GM23338 (cell line): ENCODE results near the gene IGSF6. TPM values are rescaled to one million over a fixed set of nuclear protein-coding genes. Genes with fewer than 3 reads are reported as not detected.

Experiments used
- ATAC-seq: fragments of 200-7000 bp; cut with Tn5 transposase; 3 replicates; pipeline ENCODE4 v1.9.1; 2020
- DNase-seq: peaks from one replicate; pipeline ENCODE4 v3.0.0-alpha.2; 2015; ENCODE audit warnings: low spot score
- H2AFZ ChIP-seq: fragments of 200-600 bp; sonication (generic); 2 replicates; pipeline ENCODE4 v1.8.0; 2016; ENCODE audit warnings: antibody characterized with exemption, mild to moderate bottlenecking, moderate library complexity
- H3F3A ChIP-seq: fragments of 200-600 bp; sonication (generic); replicated peaks from 2 replicates; pipeline ENCODE4 v1.8.0; 2017; ENCODE audit warnings: antibody characterized with exemption, mixed run types, low read depth
- H3K27ac ChIP-seq: fragments of 200-600 bp; sonication (generic); 2 replicates; pipeline ENCODE4 v1.6.1; 2016; ENCODE audit warnings: low read depth
- H3K27me3 ChIP-seq: fragments of 200-600 bp; sonication (generic); 2 replicates; pipeline ENCODE4 v1.8.0; 2016; ENCODE audit warnings: mild to moderate bottlenecking, mixed run types, moderate library complexity; ENCODE audit not compliant: insufficient read depth
- H3K36me3 ChIP-seq: fragments of 200-600 bp; sonication (generic); 2 replicates; pipeline ENCODE4 v1.8.0; 2016; ENCODE audit warnings: mild to moderate bottlenecking; ENCODE audit not compliant: insufficient read depth
- H3K4me1 ChIP-seq: fragments of 200-600 bp; sonication (generic); 2 replicates; pipeline ENCODE4 v1.8.0; 2016; ENCODE audit warnings: mild to moderate bottlenecking, moderate library complexity; ENCODE audit not compliant: insufficient read depth
- H3K4me2 ChIP-seq: fragments of 200-600 bp; sonication (generic); 2 replicates; pipeline ENCODE4 v1.7.1; 2017; ENCODE audit warnings: mixed run types
- H3K4me3 ChIP-seq: fragments of 200-600 bp; sonication (generic); 2 replicates; pipeline ENCODE4 v1.6.1; 2016; ENCODE audit warnings: mixed run types
- H3K79me2 ChIP-seq: fragments of 200-600 bp; sonication (generic); replicated peaks from 2 replicates; pipeline ENCODE4 v1.8.0; 2017; ENCODE audit warnings: mild to moderate bottlenecking; ENCODE audit not compliant: insufficient read depth
- H3K9me2 ChIP-seq: fragments of 200-600 bp; sonication (generic); 2 replicates; pipeline ENCODE4 v1.8.0; 2017; ENCODE audit not compliant: insufficient read depth
- H4K20me1 ChIP-seq: fragments of 200-600 bp; sonication (generic); replicated peaks from 2 replicates; pipeline ENCODE4 v1.8.0; 2017; ENCODE audit warnings: mild to moderate bottlenecking; ENCODE audit not compliant: insufficient read depth
- H3K27ac Mint-ChIP-seq: 2 replicates; pipeline ENCODE4 v1.8.0; 2020; ENCODE audit warnings: inconsistent platforms, mild to moderate bottlenecking, moderate library complexity, mixed read lengths
- H3K27me3 Mint-ChIP-seq: 3 replicates; pipeline ENCODE4 v1.8.0; 2022; ENCODE audit warnings: low read depth, mild to moderate bottlenecking, moderate library complexity, mixed read lengths, inconsistent platforms; ENCODE audit not compliant: insufficient read depth, poor library complexity
- H3K36me3 Mint-ChIP-seq: 3 replicates; pipeline ENCODE4 v1.8.0; 2021; ENCODE audit warnings: low read depth, mild to moderate bottlenecking, inconsistent platforms, moderate library complexity, mixed read lengths
- H3K4me1 Mint-ChIP-seq: 3 replicates; pipeline ENCODE4 v1.8.0; 2020; ENCODE audit warnings: mild to moderate bottlenecking, inconsistent platforms, mixed read lengths
- H3K4me3 Mint-ChIP-seq: 3 replicates; pipeline ENCODE4 v1.8.0; 2021; ENCODE audit warnings: moderate library complexity, mild to moderate bottlenecking, inconsistent platforms, mixed read lengths
- H3K9me3 Mint-ChIP-seq: 3 replicates; pipeline ENCODE4 v1.8.0; 2020; ENCODE audit warnings: moderate library complexity, mild to moderate bottlenecking, inconsistent platforms, mixed read lengths
- CREB1 ChIP-seq: fragments of 250-450 bp; sonication (Bioruptor Pico); IDR thresholded peaks from 2 replicates; pipeline ENCODE4 v1.5.0; 2020; ENCODE audit warnings: low read depth, mild to moderate bottlenecking, moderate library complexity
- EZH2 ChIP-seq: fragments of 200-600 bp; sonication (generic); IDR thresholded peaks from one replicate; pipeline ENCODE4 v1.8.0; 2017; ENCODE audit warnings: antibody characterized with exemption, mild to moderate bottlenecking, low read depth; ENCODE audit not compliant: unreplicated experiment
- JUNB ChIP-seq: IDR thresholded peaks from one replicate; pipeline ENCODE4 v1.6.1; 2016; ENCODE audit warnings: antibody characterized with exemption; ENCODE audit not compliant: unreplicated experiment
- NANOG ChIP-seq: IDR thresholded peaks from 2 replicates; pipeline ENCODE4 v1.6.1; 2016; ENCODE audit warnings: antibody characterized with exemption, borderline replicate concordance
- POLR2AphosphoS5 ChIP-seq: IDR thresholded peaks from 2 replicates; pipeline ENCODE4 v1.6.1; 2016; ENCODE audit warnings: antibody characterized with exemption, low read depth
- STAT1 ChIP-seq: IDR thresholded peaks from one replicate; pipeline ENCODE4 v1.6.1; 2016; ENCODE audit warnings: antibody characterized with exemption; ENCODE audit not compliant: unreplicated experiment
- ZNF114 ChIP-seq: fragments of 250-450 bp; sonication (Bioruptor Pico); IDR thresholded peaks from 2 replicates; pipeline ENCODE4 v1.5.0; 2020; ENCODE audit warnings: mild to moderate bottlenecking, moderate library complexity
- ZNF331 ChIP-seq: fragments of 250-450 bp; sonication (Bioruptor Pico); IDR thresholded peaks from 2 replicates; pipeline ENCODE4 v1.5.0; 2020; ENCODE audit warnings: low read depth, mild to moderate bottlenecking, moderate library complexity
- polyA plus RNA-seq: library from polyadenylated mRNA; unstranded; fragments of >200 nt; fragmentation: Nextera tagmentation; extraction: Ambion mirVana; gene quantifications from 2 replicates; pipeline ENCODE4 v1.2.1, GENCODE V29; 2016
- total RNA-seq: library from RNA; depleted of rRNA; stranded (reverse); fragments of >200 nt; shearing (Covaris generic); gene quantifications from 2 replicates; pipeline ENCODE4 v1.2.3, GENCODE V29; 2014
- TF ChIP-seq, protein P1 (sequence below): IDR thresholded peaks from one replicate; pipeline ENCODE4 v1.6.1; 2018; ENCODE audit warnings: antibody characterized with exemption; ENCODE audit not compliant: unreplicated experiment
- TF ChIP-seq, protein P2 (sequence below), 2 experiments: fragments of 200-600 bp in 1 of 2; sonication (generic) in 1 of 2; conservative IDR thresholded peaks; 2 replicates each; pipeline versions ENCODE4 v1.5.1 to v1.6.1; 2016 to 2017; ENCODE audit warnings: antibody characterized with exemption in 2 of 2, low read depth in 2 of 2, mild to moderate bottlenecking in 2 of 2, moderate library complexity in 1 of 2

IGSF6 gene
- total and polyA plus RNA-seq, 2 experiments from 2014 or later = 0.19 TPM; not detected in 1

DNA sequence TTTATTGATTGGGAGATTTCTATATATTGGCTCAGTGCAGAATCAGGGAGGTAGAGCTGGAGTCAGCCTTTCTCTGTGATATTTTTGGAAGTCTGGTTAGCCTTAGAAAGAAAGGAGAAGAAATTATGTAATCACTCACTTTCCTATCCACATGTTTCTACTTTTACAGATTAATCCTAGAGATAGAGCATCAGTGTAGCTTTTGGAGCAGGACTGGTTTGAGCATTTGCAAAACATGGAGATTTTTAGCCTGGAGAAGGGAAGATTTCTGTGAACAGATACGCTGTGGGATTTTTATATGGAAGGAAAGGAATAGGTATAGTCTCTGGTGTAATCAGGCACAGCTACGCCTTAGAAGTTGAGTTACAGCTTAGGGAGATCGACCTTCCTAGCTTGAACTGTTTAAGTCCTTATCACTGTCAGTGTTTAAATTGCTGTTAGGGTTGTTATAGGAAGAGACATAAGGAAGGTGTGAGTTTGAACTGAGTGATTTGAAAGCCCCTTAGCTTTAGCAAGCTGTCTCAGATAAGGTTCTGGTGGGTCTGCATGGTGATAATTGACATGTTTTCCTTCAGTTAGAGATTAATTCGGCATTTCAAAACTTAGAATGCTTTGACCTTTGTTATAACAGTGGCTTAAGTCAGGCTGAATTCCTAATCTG is 32.5 kb downstream of the IGSF6 start (continued):
- TF ChIP-seq ZNF114 (CRISPR knock-in tag) (no peak), EZH2 (no peak), NANOG (no peak), JUNB (no peak), CREB1 (CRISPR knock-in tag) (no peak), POLR2AphosphoS5 (no peak)
- TF ChIP-seq, protein P1, sequence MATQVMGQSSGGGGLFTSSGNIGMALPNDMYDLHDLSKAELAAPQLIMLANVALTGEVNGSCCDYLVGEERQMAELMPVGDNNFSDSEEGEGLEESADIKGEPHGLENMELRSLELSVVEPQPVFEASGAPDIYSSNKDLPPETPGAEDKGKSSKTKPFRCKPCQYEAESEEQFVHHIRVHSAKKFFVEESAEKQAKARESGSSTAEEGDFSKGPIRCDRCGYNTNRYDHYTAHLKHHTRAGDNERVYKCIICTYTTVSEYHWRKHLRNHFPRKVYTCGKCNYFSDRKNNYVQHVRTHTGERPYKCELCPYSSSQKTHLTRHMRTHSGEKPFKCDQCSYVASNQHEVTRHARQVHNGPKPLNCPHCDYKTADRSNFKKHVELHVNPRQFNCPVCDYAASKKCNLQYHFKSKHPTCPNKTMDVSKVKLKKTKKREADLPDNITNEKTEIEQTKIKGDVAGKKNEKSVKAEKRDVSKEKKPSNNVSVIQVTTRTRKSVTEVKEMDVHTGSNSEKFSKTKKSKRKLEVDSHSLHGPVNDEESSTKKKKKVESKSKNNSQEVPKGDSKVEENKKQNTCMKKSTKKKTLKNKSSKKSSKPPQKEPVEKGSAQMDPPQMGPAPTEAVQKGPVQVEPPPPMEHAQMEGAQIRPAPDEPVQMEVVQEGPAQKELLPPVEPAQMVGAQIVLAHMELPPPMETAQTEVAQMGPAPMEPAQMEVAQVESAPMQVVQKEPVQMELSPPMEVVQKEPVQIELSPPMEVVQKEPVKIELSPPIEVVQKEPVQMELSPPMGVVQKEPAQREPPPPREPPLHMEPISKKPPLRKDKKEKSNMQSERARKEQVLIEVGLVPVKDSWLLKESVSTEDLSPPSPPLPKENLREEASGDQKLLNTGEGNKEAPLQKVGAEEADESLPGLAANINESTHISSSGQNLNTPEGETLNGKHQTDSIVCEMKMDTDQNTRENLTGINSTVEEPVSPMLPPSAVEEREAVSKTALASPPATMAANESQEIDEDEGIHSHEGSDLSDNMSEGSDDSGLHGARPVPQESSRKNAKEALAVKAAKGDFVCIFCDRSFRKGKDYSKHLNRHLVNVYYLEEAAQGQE = no peak
- TF ChIP-seq, protein P2, sequence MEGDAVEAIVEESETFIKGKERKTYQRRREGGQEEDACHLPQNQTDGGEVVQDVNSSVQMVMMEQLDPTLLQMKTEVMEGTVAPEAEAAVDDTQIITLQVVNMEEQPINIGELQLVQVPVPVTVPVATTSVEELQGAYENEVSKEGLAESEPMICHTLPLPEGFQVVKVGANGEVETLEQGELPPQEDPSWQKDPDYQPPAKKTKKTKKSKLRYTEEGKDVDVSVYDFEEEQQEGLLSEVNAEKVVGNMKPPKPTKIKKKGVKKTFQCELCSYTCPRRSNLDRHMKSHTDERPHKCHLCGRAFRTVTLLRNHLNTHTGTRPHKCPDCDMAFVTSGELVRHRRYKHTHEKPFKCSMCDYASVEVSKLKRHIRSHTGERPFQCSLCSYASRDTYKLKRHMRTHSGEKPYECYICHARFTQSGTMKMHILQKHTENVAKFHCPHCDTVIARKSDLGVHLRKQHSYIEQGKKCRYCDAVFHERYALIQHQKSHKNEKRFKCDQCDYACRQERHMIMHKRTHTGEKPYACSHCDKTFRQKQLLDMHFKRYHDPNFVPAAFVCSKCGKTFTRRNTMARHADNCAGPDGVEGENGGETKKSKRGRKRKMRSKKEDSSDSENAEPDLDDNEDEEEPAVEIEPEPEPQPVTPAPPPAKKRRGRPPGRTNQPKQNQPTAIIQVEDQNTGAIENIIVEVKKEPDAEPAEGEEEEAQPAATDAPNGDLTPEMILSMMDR (conservative IDR thresholded peaks at IDR 0.05; ENCODE audit: low read depth in 2 of 2) = no peak

DNA sequence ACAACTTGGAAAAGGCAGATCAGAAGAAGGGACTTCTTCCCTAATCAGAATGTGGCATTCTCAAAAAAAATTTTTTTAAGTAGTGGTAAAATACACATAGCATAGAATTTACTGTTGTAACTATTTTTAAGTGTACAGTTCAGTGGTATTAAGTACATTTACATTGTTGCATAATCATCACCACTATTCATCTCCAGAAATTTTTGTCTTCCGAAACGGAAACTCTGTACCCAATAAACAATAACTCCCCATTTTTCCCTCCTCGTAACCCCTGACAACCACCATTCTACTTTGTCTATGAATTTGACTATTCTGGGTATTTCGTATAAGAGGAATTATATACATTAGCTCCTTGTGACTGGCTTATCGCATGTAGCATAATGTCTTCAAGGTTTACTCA is 34.1 kb downstream of the IGSF6 start:
- Mint-ChIP-seq H3K9me3 (no peaks in the 10 kb centered on the region), H3K4me3 (no peak overlapping the region)

More for the DNA sequence above, 34.1 kb downstream of the IGSF6 start:
- Histone ChIP-seq H3K36me3 (0 out of 2 replicates have a peak, but pooled peaks cover 5% of the 10 kb centered on the region), H3K4me2 (no peak overlapping the region), H3K4me1 (no peaks in the 10 kb centered on the region), H3K27ac (no peak overlapping the region), H3K79me2 (peaks cover 50% of the 10 kb centered on the region), H2AFZ (no peak overlapping the region), H3K4me3 (no peak overlapping the region), H3F3A (no peaks in the 10 kb centered on the region), H3K9me2 (no peaks in the 10 kb centered on the region), H3K27me3 (no peaks in the 10 kb centered on the region), H4K20me1 (peaks cover 12% of the 10 kb centered on the region)
- Mint-ChIP-seq H3K27ac (no peak overlapping the region; the same call in 1 of the 2 replicates), H3K36me3 (peaks cover 12% of the 10 kb centered on the region), H3K27me3 (peaks cover 2% of the 10 kb centered on the region), H3K4me1 (peaks cover 3% of the 10 kb centered on the region; the same call in 1 of the 3 replicates)
- DNase-seq (no peak), ATAC-seq (no peak)
- no peak for TF ChIP-seq JUNB
- TF ChIP-seq POLR2AphosphoS5 = no peak
- TF ChIP-seq ZNF331 = no peak
- TF ChIP-seq, protein P2 (conservative IDR thresholded peaks at IDR 0.05; ENCODE audit: low read depth in 2 of 2) = no peak
- no peak for TF ChIP-seq STAT1
- TF ChIP-seq ZNF114 (CRISPR knock-in tag) = no peak
